ENCODE data around the gene CHCHD2. TPM values are rescaled to one million over a fixed set of nuclear protein-coding genes. Genes with fewer than 3 reads are reported as not detected.

The CHCHD2 gene
- total and polyA plus RNA-seq, 2 of the 13 experiments (the other 11 are each of a cell fraction or from before 2014, with no cell fraction given) = 330 to 572 TPM

DNA sequence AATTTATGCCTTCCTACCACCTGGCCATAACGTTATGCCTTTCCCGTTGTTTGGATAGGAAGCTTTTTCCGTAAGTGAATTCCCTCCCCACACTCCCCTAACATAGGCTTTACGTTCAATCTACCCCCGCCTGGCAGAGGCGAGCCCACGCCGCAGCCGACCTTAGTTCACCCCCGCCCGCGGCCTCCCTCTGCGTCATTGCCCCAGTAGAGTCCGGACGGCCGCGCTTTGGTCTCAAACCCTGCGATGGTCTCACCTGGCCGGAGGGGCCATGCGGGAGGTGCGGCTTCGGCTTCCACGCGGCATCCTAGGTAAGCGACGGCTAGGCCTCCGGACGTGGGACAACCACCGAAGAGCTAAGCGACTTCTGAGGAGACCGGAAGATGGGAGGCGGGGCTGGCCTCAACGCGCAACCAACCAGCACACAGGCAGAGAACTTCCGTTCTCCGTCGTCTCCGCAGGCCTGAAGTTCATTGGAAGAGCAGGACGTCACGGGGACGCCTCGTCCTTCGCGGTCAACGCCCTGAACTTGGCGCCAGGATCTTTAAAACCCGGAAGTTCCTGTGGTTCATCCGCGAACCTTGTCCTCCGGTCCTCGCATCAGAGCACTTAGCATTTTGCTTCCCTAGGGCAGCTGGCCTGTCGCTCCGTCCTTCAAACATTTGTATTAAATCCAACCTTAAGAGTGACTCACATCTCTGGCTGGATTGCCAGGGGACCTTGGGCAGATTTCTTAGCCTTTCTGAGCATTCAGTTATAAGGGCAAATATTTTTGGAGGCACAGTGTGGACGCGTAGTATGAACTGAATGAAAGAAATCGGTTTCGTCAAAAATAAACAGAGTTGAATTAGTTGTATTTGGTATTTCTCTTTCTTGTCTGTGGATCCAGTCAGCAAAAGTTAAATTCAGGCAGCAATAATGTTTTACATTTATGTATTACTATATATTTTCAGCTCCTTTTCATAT is at the start of gene CHCHD2 (continued):
- no peak for TF ChIP-seq BCLAF1 (IDR thresholded peaks at IDR 0.05)
- TF ChIP-seq ZMAT5 (CRISPR knock-in tag; IDR thresholded peaks at IDR 0.05; ENCODE audit: borderline replicate concordance, low read depth) = no peak
- peak; percentile 59; the same call in 1 of the 2 replicates for TF ChIP-seq ZHX2 (IDR thresholded peaks at IDR 0.05; ENCODE audit: low read depth)
- TF ChIP-seq ZHX2 (CRISPR knock-in tag; IDR thresholded peaks at IDR 0.05; ENCODE audit: borderline replicate concordance) = no peak
- peak; percentile 64; the same call in 1 of the 2 replicates for TF ChIP-seq ZNF556 (CRISPR knock-in tag; IDR thresholded peaks at IDR 0.05; ENCODE audit: borderline replicate concordance)
- TF ChIP-seq GTF2F1 (IDR thresholded peaks at IDR 0.05; ENCODE audit: low read length) = no peak
- TF ChIP-seq, protein P1, sequence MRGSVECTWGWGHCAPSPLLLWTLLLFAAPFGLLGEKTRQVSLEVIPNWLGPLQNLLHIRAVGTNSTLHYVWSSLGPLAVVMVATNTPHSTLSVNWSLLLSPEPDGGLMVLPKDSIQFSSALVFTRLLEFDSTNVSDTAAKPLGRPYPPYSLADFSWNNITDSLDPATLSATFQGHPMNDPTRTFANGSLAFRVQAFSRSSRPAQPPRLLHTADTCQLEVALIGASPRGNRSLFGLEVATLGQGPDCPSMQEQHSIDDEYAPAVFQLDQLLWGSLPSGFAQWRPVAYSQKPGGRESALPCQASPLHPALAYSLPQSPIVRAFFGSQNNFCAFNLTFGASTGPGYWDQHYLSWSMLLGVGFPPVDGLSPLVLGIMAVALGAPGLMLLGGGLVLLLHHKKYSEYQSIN (CRISPR knock-in tag; IDR thresholded peaks at IDR 0.05; ENCODE audit: borderline replicate concordance) = no peak
- TF ChIP-seq ZNF547 (CRISPR knock-in tag; IDR thresholded peaks at IDR 0.05) = peak; percentile 76; the same call in 1 of the 2 replicates
- TF ChIP-seq ZNF772 (CRISPR knock-in tag; IDR thresholded peaks at IDR 0.05) = peak; percentile 66; the same call in 1 of the 2 replicates
- no peak for TF ChIP-seq ZNF576 (CRISPR knock-in tag; IDR thresholded peaks at IDR 0.05)
- peak; percentile 64 for TF ChIP-seq ZNF883 (CRISPR knock-in tag; IDR thresholded peaks at IDR 0.05; ENCODE audit: not compliant biosample characterization)
- peak; percentile 41; the same call in 1 of the 2 replicates for TF ChIP-seq NCOA2 (CRISPR knock-in tag; IDR thresholded peaks at IDR 0.05)
- peak; percentile 98 for TF ChIP-seq E2F1 (CRISPR knock-in tag; IDR thresholded peaks at IDR 0.05)
- no peak; the same call in 1 of the 2 replicates for TF ChIP-seq KLF12 (CRISPR knock-in tag; IDR thresholded peaks at IDR 0.05; ENCODE audit: borderline replicate concordance)

Measured in HepG2 (cell line).